GM12865 (cell line): ENCODE results near the gene FOXP1.

Source experiments
- DNase-seq: peaks from one replicate; pipeline ENCODE4 v3.0.0; 2010; ENCODE audit warnings: low read depth
- H3K4me3 ChIP-seq: 2 replicates; pipeline ENCODE4 v1.5.1; 2011; ENCODE audit warnings: mild to moderate bottlenecking, low read depth, low read length, control low read depth
- TF ChIP-seq, protein P1 (sequence below): IDR thresholded peaks from 2 replicates; pipeline ENCODE4 v1.5.1; 2011; ENCODE audit warnings: low read length, control low read depth, low read depth, inconsistent platforms; ENCODE audit not compliant: insufficient read depth; ENCODE audit errors: missing control alignments

The FOXP1 gene

DNA sequence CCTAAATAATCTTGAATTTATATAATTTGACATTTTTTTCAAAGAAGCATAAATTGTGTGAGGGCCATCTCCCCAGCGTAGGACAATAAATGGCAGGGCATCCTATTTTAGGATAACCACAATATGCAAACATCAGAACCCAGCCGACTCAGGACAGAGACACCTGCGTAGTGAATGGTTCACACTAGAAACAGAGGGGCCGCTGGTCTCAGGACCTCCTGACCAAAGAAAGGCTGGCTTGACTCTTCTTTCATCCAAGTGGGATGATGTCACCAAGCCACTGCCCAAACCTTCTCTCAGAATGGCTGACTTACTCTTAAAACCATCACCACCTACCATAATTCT, 162.1 kb downstream of the FOXP1 start:
- TF ChIP-seq, protein P1, sequence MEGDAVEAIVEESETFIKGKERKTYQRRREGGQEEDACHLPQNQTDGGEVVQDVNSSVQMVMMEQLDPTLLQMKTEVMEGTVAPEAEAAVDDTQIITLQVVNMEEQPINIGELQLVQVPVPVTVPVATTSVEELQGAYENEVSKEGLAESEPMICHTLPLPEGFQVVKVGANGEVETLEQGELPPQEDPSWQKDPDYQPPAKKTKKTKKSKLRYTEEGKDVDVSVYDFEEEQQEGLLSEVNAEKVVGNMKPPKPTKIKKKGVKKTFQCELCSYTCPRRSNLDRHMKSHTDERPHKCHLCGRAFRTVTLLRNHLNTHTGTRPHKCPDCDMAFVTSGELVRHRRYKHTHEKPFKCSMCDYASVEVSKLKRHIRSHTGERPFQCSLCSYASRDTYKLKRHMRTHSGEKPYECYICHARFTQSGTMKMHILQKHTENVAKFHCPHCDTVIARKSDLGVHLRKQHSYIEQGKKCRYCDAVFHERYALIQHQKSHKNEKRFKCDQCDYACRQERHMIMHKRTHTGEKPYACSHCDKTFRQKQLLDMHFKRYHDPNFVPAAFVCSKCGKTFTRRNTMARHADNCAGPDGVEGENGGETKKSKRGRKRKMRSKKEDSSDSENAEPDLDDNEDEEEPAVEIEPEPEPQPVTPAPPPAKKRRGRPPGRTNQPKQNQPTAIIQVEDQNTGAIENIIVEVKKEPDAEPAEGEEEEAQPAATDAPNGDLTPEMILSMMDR, result no peak
- DNase-seq, result no peak
- H3K4me3 ChIP-seq, result no peak overlapping the region

DNA sequence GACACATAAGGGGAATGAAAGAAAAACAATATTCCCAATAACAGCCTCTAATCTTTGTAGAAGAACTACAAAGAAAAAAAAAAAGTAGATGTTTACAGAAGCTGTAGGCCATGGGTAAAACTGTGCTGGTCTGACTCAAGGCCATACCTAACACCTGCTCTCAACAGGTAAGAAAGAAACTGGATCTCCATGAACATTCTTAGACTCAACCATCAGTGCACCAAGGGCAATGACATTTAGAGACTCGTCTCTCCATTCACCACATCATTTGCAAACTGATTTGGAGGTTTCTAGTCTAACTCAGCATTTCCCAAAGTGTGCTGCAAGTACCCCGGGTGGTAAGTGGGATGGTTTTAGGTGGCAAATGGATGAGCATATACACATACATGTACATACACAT, 164.2 kb downstream of the FOXP1 start:
- H3K4me3 ChIP-seq, result no peak overlapping the region
- no peak for DNase-seq
- TF ChIP-seq, protein P1, result no peak

DNA sequence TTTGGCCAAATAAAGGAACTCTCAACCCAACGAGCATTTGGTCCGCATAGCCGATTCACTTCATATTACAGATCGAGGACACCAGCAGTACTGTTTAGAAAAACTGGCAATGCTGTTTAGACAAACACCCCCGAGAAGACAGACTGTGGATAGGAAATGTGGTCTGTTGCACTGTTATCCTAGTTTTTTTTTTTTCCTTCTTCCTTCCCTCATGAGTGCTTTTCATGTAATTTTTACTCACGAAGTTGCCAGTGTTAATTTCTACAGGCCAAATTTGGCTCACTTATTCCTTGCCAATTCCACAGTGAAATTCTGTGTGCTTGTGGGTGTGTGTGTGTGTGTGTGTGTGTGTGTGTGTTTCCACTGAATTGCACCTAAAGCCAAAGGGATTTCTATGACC, 165.7 kb downstream of the FOXP1 start:
- TF ChIP-seq, protein P1, result no peak
- H3K4me3 ChIP-seq, result no peak overlapping the region
- DNase-seq, result no peak

GRCh38 chr3:71416876-71417275, 166.7 kb downstream of the FOXP1 start:
- peak; percentile 9 for DNase-seq
- TF ChIP-seq, protein P1, result no peak
- H3K4me3 ChIP-seq, result no peak overlapping the region

GRCh38 chr3:71415681-71416122, 167.8 kb downstream of the FOXP1 start:
- H3K4me3 ChIP-seq, result no peak overlapping the region
- no peak for DNase-seq
- TF ChIP-seq, protein P1, result no peak

- DNase-seq, result no peak
- TF ChIP-seq, protein P1, result no peak
- no peak overlapping the region for H3K4me3 ChIP-seq
Observed at GRCh38 chr3:71414189-71414927, 169.2 kb downstream of the FOXP1 start.

GRCh38 chr3:71413572-71413971, 170.0 kb downstream of the FOXP1 start:
- no peak overlapping the region for H3K4me3 ChIP-seq
- no peak for DNase-seq
- TF ChIP-seq, protein P1, result no peak
